ENCODE measurements around the gene SEZ6. TPM values are rescaled to one million over a fixed set of nuclear protein-coding genes. Genes with fewer than 3 reads are reported as not detected.
"Not testable (repeated sequence)": the region's sequence is repeated elsewhere in the genome, so short reads cannot be mapped to it uniquely, and the experiment has no call there.

Gene SEZ6
- total RNA-seq, 1 donor from 2014 or later: 0.72 TPM

- no peak for DNase-seq (ENCODE audit: low read depth, low spot score)
- Mint-ChIP-seq H3K36me3 (ENCODE audit: low read depth) (no peaks in the 10 kb centered on the region), H3K4me1 (peaks cover 55% of the 10 kb centered on the region), H3K9me3 (no peaks in the 10 kb centered on the region), H3K4me3 (no peak overlapping the region), H3K27ac (ENCODE audit: unreplicated experiment) (peak overlapping the region; percentile 57), H3K27me3 (ENCODE audit: low read depth) (no peaks in the 10 kb centered on the region)
- TF ChIP-seq CTCF (conservative IDR thresholded peaks at IDR 0.05): no peak
Observed at GRCh38 chr17:28940142-28940541, 65.7 kb downstream of the SEZ6 start.

- Mint-ChIP-seq H3K4me1 (peaks cover 55% of the 10 kb centered on the region), H3K27me3 (ENCODE audit: low read depth) (no peaks in the 10 kb centered on the region), H3K36me3 (ENCODE audit: low read depth) (no peaks in the 10 kb centered on the region), H3K27ac (ENCODE audit: unreplicated experiment) (no peak overlapping the region), H3K9me3 (no peaks in the 10 kb centered on the region), H3K4me3 (no peak overlapping the region)
- no peak for DNase-seq (ENCODE audit: low read depth, low spot score)
- no peak for TF ChIP-seq CTCF (conservative IDR thresholded peaks at IDR 0.05)
Observed at GRCh38 chr17:28938552-28938951, 67.3 kb downstream of the SEZ6 start.

GRCh38 chr17:28937044-28937729, 68.6 kb downstream of the SEZ6 start:
- H3K27ac Mint-ChIP-seq (ENCODE audit: unreplicated experiment): no peak overlapping the region
- DNase-seq (ENCODE audit: low read depth, low spot score): no peak
- no peaks in the 10 kb centered on the region for H3K36me3 Mint-ChIP-seq (ENCODE audit: low read depth)
- peak overlapping the region; percentile 28 for H3K4me3 Mint-ChIP-seq
- no peaks in the 10 kb centered on the region for H3K27me3 Mint-ChIP-seq (ENCODE audit: low read depth)
- peaks cover 60% of the 10 kb centered on the region for H3K4me1 Mint-ChIP-seq
- no peaks in the 10 kb centered on the region for H3K9me3 Mint-ChIP-seq
- TF ChIP-seq CTCF (conservative IDR thresholded peaks at IDR 0.05): no peak

- Mint-ChIP-seq H3K9me3 (no peaks in the 10 kb centered on the region), H3K27ac (ENCODE audit: unreplicated experiment) (no peak overlapping the region), H3K4me3 (no peak overlapping the region), H3K36me3 (ENCODE audit: low read depth) (no peaks in the 10 kb centered on the region), H3K27me3 (ENCODE audit: low read depth) (no peaks in the 10 kb centered on the region), H3K4me1 (peaks cover 49% of the 10 kb centered on the region)
- no peak for DNase-seq (ENCODE audit: low read depth, low spot score)
- TF ChIP-seq CTCF (conservative IDR thresholded peaks at IDR 0.05): no peak
Observed at GRCh38 chr17:28935744-28936460, 69.9 kb downstream of the SEZ6 start.

- H3K36me3 Mint-ChIP-seq (ENCODE audit: low read depth); H3K27me3 Mint-ChIP-seq (ENCODE audit: low read depth); H3K27ac Mint-ChIP-seq (ENCODE audit: unreplicated experiment); H3K4me3 Mint-ChIP-seq; H3K9me3 Mint-ChIP-seq; DNase-seq (ENCODE audit: low read depth, low spot score): not testable (repeated sequence)
- H3K4me1 Mint-ChIP-seq: peaks cover 42% of the 10 kb centered on the region
Observed at GRCh38 chr17:28934508-28934907, 71.3 kb downstream of the SEZ6 start.

- Mint-ChIP-seq H3K27ac (ENCODE audit: unreplicated experiment) (no peak overlapping the region), H3K27me3 (ENCODE audit: low read depth) (no peaks in the 10 kb centered on the region), H3K36me3 (ENCODE audit: low read depth) (peaks cover 11% of the 10 kb centered on the region), H3K4me3 (no peak overlapping the region), H3K4me1 (peaks cover 13% of the 10 kb centered on the region), H3K9me3 (no peaks in the 10 kb centered on the region)
- TF ChIP-seq CTCF (conservative IDR thresholded peaks at IDR 0.05): no peak
- DNase-seq (ENCODE audit: low read depth, low spot score): no peak
Observed at GRCh38 chr17:28929787-28930186, 76.0 kb downstream of the SEZ6 start.

Measured in neural crest cell (in vitro differentiated cells).